Mesothelial cell of epicardium (in vitro differentiated cells): Measurements from ENCODE around the gene FAM107B. TPM values are rescaled to one million over a fixed set of nuclear protein-coding genes. Genes with fewer than 3 reads are reported as not detected.
"Not testable (repeated sequence)": the region's sequence is repeated elsewhere in the genome, so short reads cannot be mapped to it uniquely, and the experiment has no call there.

ENCODE experiments used
- DNase-seq, 2 experiments: peaks; one replicate each; pipeline ENCODE4 v3.0.0; 2021; ENCODE audit warnings: low spot score in 2 of 2; ENCODE audit not compliant: unreplicated experiment in 2 of 2
- H3K27ac Mint-ChIP-seq: 2 replicates; pipeline ENCODE4 v1.8.0; 2021; ENCODE audit warnings: mixed read lengths
- H3K27me3 Mint-ChIP-seq: 2 replicates; pipeline ENCODE4 v1.8.0; 2021; ENCODE audit warnings: low read depth, mixed read lengths
- H3K36me3 Mint-ChIP-seq: 2 replicates; pipeline ENCODE4 v1.8.0; 2021; ENCODE audit warnings: mixed read lengths
- H3K4me1 Mint-ChIP-seq: 2 replicates; pipeline ENCODE4 v1.8.0; 2021; ENCODE audit warnings: mixed read lengths
- H3K4me3 Mint-ChIP-seq: 2 replicates; pipeline ENCODE4 v1.8.0; 2021; ENCODE audit warnings: mild to moderate bottlenecking, moderate library complexity, mixed read lengths
- H3K9me3 Mint-ChIP-seq: 2 replicates; pipeline ENCODE4 v1.8.0; 2021; ENCODE audit warnings: mixed read lengths
- CTCF ChIP-seq: fragments of 200-600 bp; sonication (generic); IDR thresholded peaks from one replicate; pipeline ENCODE4 v1.5.0; 2021; ENCODE audit warnings: antibody characterized with exemption; ENCODE audit not compliant: unreplicated experiment
- total RNA-seq: library from RNA; stranded (reverse); gene quantifications from 3 replicates; pipeline ENCODE4 v1.2.1, GENCODE V29; 2021

Gene FAM107B
- total RNA-seq, 1 donor from 2014 or later: 23.5 TPM

- no peaks in the 10 kb centered on the region for H3K36me3 Mint-ChIP-seq
- no peak overlapping the region for H3K27ac Mint-ChIP-seq
Measured at GRCh38 chr10:14820010-14820774, 45.5 kb upstream of the FAM107B start.

GRCh38 chr10:14816717-14817116, 42.0 kb upstream of the FAM107B start:
- H3K27me3 Mint-ChIP-seq: peaks cover 55% of the 10 kb centered on the region
- not testable (repeated sequence) for DNase-seq, H3K36me3 Mint-ChIP-seq, H3K27ac Mint-ChIP-seq, H3K9me3 Mint-ChIP-seq, H3K4me1 Mint-ChIP-seq, H3K4me3 Mint-ChIP-seq

More at GRCh38 chr10:14820010-14820774, 45.5 kb upstream of the FAM107B start:
- no peak for DNase-seq
- peaks cover 67% of the 10 kb centered on the region for H3K27me3 Mint-ChIP-seq
- H3K9me3 Mint-ChIP-seq: no peaks in the 10 kb centered on the region
- H3K4me3 Mint-ChIP-seq: no peak overlapping the region
- peaks cover 7% of the 10 kb centered on the region for H3K4me1 Mint-ChIP-seq
- TF ChIP-seq CTCF: no peak

- no peaks in the 10 kb centered on the region for H3K9me3 Mint-ChIP-seq
- H3K4me3 Mint-ChIP-seq: no peak overlapping the region
- H3K4me1 Mint-ChIP-seq: no peaks in the 10 kb centered on the region
- no peaks in the 10 kb centered on the region for H3K36me3 Mint-ChIP-seq
- H3K27me3 Mint-ChIP-seq: peaks cover 56% of the 10 kb centered on the region
- no peak for TF ChIP-seq CTCF
- no peak overlapping the region for H3K27ac Mint-ChIP-seq
- no peak for DNase-seq
Measured at GRCh38 chr10:14815681-14816080, 41.0 kb upstream of the FAM107B start.

GRCh38 chr10:14812271-14812670, 37.6 kb upstream of the FAM107B start:
- DNase-seq: no peak
- H3K27me3 Mint-ChIP-seq: peaks cover 36% of the 10 kb centered on the region
- no peak overlapping the region for H3K27ac Mint-ChIP-seq
- no peak for TF ChIP-seq CTCF
- H3K4me3 Mint-ChIP-seq: no peak overlapping the region
- H3K9me3 Mint-ChIP-seq: no peaks in the 10 kb centered on the region
- H3K4me1 Mint-ChIP-seq: no peaks in the 10 kb centered on the region
- no peaks in the 10 kb centered on the region for H3K36me3 Mint-ChIP-seq

- H3K9me3 Mint-ChIP-seq: no peaks in the 10 kb centered on the region
- no peaks in the 10 kb centered on the region for H3K36me3 Mint-ChIP-seq
- no peaks in the 10 kb centered on the region for H3K4me1 Mint-ChIP-seq
- peaks cover 41% of the 10 kb centered on the region for H3K27me3 Mint-ChIP-seq
- no peak overlapping the region for H3K4me3 Mint-ChIP-seq
- peak; percentile 13 for TF ChIP-seq CTCF
- DNase-seq: no peak
- H3K27ac Mint-ChIP-seq: no peak overlapping the region
Measured at GRCh38 chr10:14810969-14811953, 36.6 kb upstream of the FAM107B start.

- H3K9me3 Mint-ChIP-seq: peaks cover 9% of the 10 kb centered on the region
- no peak overlapping the region for H3K27ac Mint-ChIP-seq
- H3K4me3 Mint-ChIP-seq: no peak overlapping the region
- DNase-seq: no peak
- TF ChIP-seq CTCF: no peak
- H3K4me1 Mint-ChIP-seq: no peaks in the 10 kb centered on the region
- no peaks in the 10 kb centered on the region for H3K36me3 Mint-ChIP-seq
- peaks cover 31% of the 10 kb centered on the region for H3K27me3 Mint-ChIP-seq
Measured at GRCh38 chr10:14806318-14806717, 31.6 kb upstream of the FAM107B start.
